Esophagus muscularis mucosa (tissue), 3 donors: ENCODE results near the gene DPP7.

ENCODE experiments used
- CTCF ChIP-seq, 3 experiments: fragments of 200-600 bp in 2 of 3; fragments of 450-650 bp in 1 of 3; sonication (generic) in 2 of 3; IDR thresholded peaks; one replicate each; pipeline ENCODE4 v1.5.1; 2017 to 2019; ENCODE audit warnings: antibody characterized with exemption in 3 of 3, mild to moderate bottlenecking in 2 of 3, moderate library complexity in 1 of 3
- POLR2A ChIP-seq: fragments of 450-650 bp; IDR thresholded peaks from one replicate; pipeline ENCODE4 v1.6.1; 2017; ENCODE audit warnings: antibody characterized with exemption, moderate library complexity, mild to moderate bottlenecking, low read depth

- TF ChIP-seq CTCF (IDR thresholded peaks at IDR 0.05) (no peak), POLR2A (no peak)
These were observed 25.1 kb downstream of the DPP7 start for GRCh38 chr9:137089232-137089947.
